ENCODE results near the gene TOMM70. TPM values are rescaled to one million over a fixed set of nuclear protein-coding genes. Genes with fewer than 3 reads are reported as not detected.

Gene TOMM70
- total and polyA plus RNA-seq, 12 donors, result 11.4 to 95.2 (median 39.8) TPM

- WGBS, 4 donors, result 96 to 100% (median 98%) methylated on average over 4 of the region's 4 CpGs
- Histone ChIP-seq H3K4me3 (no peak overlapping the region), H3K27ac (no peak overlapping the region), H3K27me3 (no peaks in the 10 kb centered on the region), H3K36me3 (replicated peaks in 1 of 2) (no peaks in the 10 kb centered on the region), H3K4me1 (replicated peaks in 1 of 2) (no peaks in the 10 kb centered on the region), H3K9me3 (replicated peaks in 1 of 3) (no peaks in the 10 kb centered on the region)
- TF ChIP-seq POLR2A (IDR thresholded peaks at IDR 0.05), result no peak
- TF ChIP-seq CTCF (IDR thresholded peaks at IDR 0.05), result no peak
- intact Hi-C loops (cut with DNase I), result no loop called here
- no peak for DNase-seq
Measured at GRCh38 chr3:100412912-100413590, 12.2 kb upstream of the TOMM70 start.

GRCh38 chr3:100411091-100411982, 10.4 kb upstream of the TOMM70 start:
- TF ChIP-seq POLR2A (IDR thresholded peaks at IDR 0.05) (no peak), CTCF (IDR thresholded peaks at IDR 0.05) (no peak)
- H3K36me3 ChIP-seq (replicated peaks in 1 of 2), result no peaks in the 10 kb centered on the region
- H3K27ac ChIP-seq, result no peak overlapping the region
- no peaks in the 10 kb centered on the region for H3K27me3 ChIP-seq
- no peak for DNase-seq
- intact Hi-C loops (cut with DNase I), result no loop called here
- H3K4me3 ChIP-seq, result no peak overlapping the region
- 94 to 98% (median 97%) methylated on average over 2 of the region's 2 CpGs for WGBS, 4 donors
- peaks cover 0 to 5% (median 0%) of the 10 kb centered on the region in 3 donors for H3K9me3 ChIP-seq (replicated peaks in 1 of 3)
- no peaks in the 10 kb centered on the region for H3K4me1 ChIP-seq (replicated peaks in 1 of 2)

GRCh38 chr3:100407977-100408532, 7.2 kb upstream of the TOMM70 start:
- Histone ChIP-seq H3K36me3 (replicated peaks in 1 of 2) (no peaks in the 10 kb centered on the region), H3K4me1 (replicated peaks in 1 of 2) (peaks cover under 1 to 9% of the 10 kb centered on the region in 2 donors), H3K27ac (no peak overlapping the region), H3K9me3 (replicated peaks in 1 of 3) (peaks cover 0 to 5% (median 0%) of the 10 kb centered on the region in 3 donors), H3K27me3 (no peaks in the 10 kb centered on the region), H3K4me3 (no peak overlapping the region)
- DNase-seq, result no peak
- TF ChIP-seq CTCF (IDR thresholded peaks at IDR 0.05) (no peak), POLR2A (IDR thresholded peaks at IDR 0.05) (no peak)
- WGBS, 4 donors, result 89 to 100% (median 95%) methylated on average over 3 to 4 of the region's 4 CpGs
- intact Hi-C loops (cut with DNase I), result no loop called here

GRCh38 chr3:100407164-100407563, 6.3 kb upstream of the TOMM70 start:
- H3K36me3 ChIP-seq (replicated peaks in 1 of 2), result no peaks in the 10 kb centered on the region
- peaks cover 10 to 18% of the 10 kb centered on the region in 2 donors for H3K4me1 ChIP-seq (replicated peaks in 1 of 2)
- no peak for DNase-seq
- 72 to 97% (median 76%) methylated on average over 2 of the region's 2 CpGs for WGBS, 4 donors
- H3K4me3 ChIP-seq, result no peak overlapping the region
- intact Hi-C loops (cut with DNase I), result no loop called here
- no peaks in the 10 kb centered on the region for H3K27me3 ChIP-seq
- TF ChIP-seq POLR2A (IDR thresholded peaks at IDR 0.05) (no peak), CTCF (IDR thresholded peaks at IDR 0.05) (no peak)
- peaks cover 0 to 5% (median 0%) of the 10 kb centered on the region in 3 donors for H3K9me3 ChIP-seq (replicated peaks in 1 of 3)
- no peak overlapping the region for H3K27ac ChIP-seq

Data from adrenal gland (tissue), 12 donors.